GM18951 (cell line): ENCODE measurements around the gene DPP6.

Experiments
- POLR2A ChIP-seq: IDR thresholded peaks from 4 replicates; pipeline ENCODE4 v1.6.1; 2011; ENCODE audit warnings: mild to moderate bottlenecking; ENCODE audit not compliant: insufficient read length, insufficient read depth; ENCODE audit errors: extremely low read depth
- in situ Hi-C: fragments of 300-500 bp; cut with MboI; formaldehyde crosslinking; loops from one replicate; pipeline ENCODE4 v1.12.0; 2022; ENCODE audit warnings: low sequenced_read_pairs, mixed read lengths, inconsistent platforms; ENCODE audit not compliant: unreplicated experiment

Gene DPP6

GRCh38 chr7:154720016-154720415 lies 667.8 kb downstream of the DPP6 start:
- in situ Hi-C loops: no loop called here
- TF ChIP-seq POLR2A: no peak

DNA sequence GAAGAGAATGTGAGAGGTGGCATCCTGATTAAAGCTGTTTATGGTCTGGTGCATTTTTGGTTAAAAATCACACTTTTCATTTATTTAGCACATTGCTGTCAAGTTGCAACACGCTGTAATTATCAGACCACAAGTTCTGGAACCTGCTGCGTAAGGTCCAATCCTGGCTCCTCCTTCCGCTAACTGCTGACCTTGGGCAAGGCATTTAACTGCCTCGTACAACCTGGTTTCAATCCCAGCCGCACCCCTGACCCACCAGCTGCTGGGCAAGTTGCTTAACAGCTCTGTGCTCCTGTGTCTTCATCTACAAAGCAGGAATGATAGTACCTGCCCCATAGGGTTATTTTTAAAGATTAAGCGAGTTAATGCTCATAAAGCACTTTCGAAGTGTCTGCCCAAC lies 668.9 kb downstream of the DPP6 start:
- TF ChIP-seq POLR2A: no peak
- in situ Hi-C loops: no loop called here

DNA sequence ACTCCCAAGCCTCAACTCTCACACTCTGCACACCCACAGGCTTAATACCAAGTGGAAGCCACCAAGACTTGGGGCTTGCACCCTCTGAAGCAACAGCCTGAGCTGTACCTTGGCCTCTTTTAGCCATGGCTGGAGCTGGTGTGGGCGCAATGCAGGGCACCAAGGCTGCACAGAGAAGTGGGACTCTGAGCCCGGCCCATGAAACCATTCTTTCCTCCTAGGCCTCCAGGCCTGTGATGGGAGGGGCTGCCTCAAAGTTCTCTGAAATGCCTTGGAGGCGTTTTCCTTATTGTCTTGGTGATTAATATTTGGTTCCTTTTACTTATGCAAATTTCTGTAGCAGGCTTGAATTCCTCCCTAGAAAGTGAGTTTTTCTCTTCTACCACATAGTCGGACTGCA lies 674.2 kb downstream of the DPP6 start:
- in situ Hi-C loops: no loop called here
- no peak for TF ChIP-seq POLR2A

GRCh38 chr7:154729056-154729455 lies 676.9 kb downstream of the DPP6 start:
- no peak for TF ChIP-seq POLR2A
- in situ Hi-C loops: no loop called here

- no peak for TF ChIP-seq POLR2A
- in situ Hi-C loops: no loop called here
Observed at GRCh38 chr7:154735766-154736165, 683.6 kb downstream of the DPP6 start.

DNA sequence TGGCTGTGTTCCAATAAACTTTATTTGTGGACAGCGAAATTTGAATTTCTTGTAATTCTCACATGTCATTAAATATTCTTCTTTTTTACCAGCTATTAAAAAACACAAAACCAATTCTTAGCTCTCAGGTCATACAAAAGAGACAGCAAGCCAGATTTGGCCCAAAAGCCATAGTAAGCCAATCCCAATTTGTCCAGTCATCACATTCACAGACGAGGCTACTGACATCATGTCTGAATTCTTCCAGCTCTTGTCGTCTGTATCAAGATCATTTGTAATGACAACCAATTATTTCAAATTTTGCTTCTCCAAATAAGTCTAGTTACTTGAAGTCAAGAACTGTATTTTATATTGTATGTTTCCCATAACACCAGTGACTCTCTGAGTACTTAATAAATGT lies 684.2 kb downstream of the DPP6 start:
- in situ Hi-C loops: no loop called here
- no peak for TF ChIP-seq POLR2A

GRCh38 chr7:154738216-154738615 lies 686.0 kb downstream of the DPP6 start:
- in situ Hi-C loops: no loop called here
- no peak for TF ChIP-seq POLR2A

DNA sequence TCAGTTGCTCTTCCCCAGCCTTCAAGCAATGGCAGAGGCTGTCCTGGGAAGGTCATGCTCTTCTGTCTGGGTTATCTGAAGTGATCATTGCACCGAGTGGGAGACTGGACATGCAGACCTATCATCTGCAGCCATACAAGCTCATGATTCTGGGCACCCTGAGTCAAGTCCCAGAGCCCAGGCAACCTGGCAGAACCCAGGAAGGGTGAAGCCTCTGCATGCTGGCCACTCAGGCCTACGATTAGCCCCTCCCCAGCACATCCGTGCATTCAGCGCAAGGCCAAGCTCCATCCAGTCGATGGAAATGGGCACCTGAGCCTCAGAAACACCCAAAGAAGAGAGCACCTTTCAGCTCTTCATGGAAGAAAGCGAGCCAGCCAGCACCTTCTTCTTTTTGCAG lies 688.9 kb downstream of the DPP6 start:
- in situ Hi-C loops: no loop called here
- TF ChIP-seq POLR2A: no peak

- in situ Hi-C loops: no loop called here
- no peak for TF ChIP-seq POLR2A
Observed at GRCh38 chr7:154743206-154743605, 691.0 kb downstream of the DPP6 start.

DNA sequence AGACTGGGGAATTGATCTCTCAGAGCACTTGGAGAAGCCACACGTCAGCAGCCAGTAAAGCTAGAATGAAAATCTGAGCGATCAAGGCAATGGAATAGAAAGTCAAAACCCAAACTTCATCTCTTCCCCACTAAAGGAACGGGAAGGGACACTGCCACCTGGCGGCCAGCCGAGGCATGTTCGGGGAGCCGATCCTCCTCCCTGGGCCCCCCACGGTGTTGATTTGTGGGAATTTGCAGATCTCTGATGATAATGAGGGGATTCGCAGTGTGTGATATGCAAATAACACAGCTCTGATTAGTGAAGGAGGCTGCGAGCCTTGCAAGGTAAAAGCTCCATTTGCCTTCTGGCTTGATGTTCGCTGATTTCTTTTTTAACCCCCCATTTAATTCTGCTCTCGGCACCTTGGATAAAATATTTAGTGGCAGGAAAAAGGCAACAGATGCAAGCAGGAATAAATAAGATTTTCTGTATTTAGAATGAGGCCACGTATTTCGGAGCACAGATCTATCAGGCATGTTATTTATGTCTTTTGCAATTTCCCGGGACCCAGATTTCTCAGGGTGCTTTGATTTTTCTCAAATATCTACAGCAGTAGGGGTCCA lies 692.2 kb downstream of the DPP6 start:
- in situ Hi-C loops: no loop called here
- no peak for TF ChIP-seq POLR2A

DNA sequence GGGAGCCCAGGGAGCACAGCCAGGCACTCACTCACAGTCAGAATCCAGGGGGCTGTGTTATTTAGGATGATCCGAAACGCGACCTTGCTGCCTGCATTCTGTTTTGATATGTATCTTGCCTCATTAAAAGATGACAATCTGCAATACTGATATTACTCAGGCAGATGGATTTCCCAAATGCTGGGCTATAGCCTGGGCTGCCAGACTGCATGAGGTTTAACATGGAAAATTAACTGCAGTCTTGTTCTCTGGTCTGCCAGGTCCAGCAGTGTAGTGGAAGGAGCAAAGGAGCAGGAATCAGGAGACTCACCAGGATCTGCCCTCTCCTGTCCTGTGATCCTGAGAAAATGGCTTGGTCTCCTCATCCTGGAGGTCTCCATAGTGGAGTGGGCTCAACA lies 692.7 kb downstream of the DPP6 start:
- in situ Hi-C loops: no loop called here
- TF ChIP-seq POLR2A: no peak

GRCh38 chr7:154746571-154747360 lies 694.6 kb downstream of the DPP6 start:
- in situ Hi-C loops: no loop called here
- no peak for TF ChIP-seq POLR2A

GRCh38 chr7:154748089-154748786 lies 696.0 kb downstream of the DPP6 start:
- in situ Hi-C loops: no loop called here
- TF ChIP-seq POLR2A: no peak

DNA sequence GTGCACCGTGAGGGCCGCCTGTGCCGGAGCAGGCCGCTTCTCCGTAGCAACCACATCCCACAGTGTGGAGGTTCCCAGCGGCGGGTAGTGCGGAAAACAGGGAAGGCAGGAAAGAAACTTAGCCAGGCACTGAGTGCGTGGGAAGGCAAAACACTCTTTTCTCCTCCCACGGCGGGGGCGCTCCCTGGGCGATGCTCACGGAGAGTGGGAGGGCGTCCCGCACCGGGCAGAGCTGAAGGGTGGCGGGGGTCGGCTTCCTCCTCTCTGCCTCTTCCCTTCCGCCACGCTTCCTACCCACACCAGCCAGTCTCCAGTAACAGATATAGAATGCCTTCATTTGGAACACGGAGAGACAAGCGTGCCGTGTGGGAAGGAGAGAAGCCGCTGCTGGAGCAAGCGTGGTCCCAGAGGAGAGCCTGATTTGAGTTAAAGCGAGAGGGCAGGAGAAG lies 698.2 kb downstream of the DPP6 start:
- no peak for TF ChIP-seq POLR2A
- in situ Hi-C loops: no loop called here
